Left lung (tissue), 10 donors: Measurements from ENCODE around the gene CADM4. TPM values are rescaled to one million over a fixed set of nuclear protein-coding genes. Genes with fewer than 3 reads are reported as not detected.

Source experiments
- ATAC-seq: fragments of 200-7000 bp; cut with Tn5 transposase; one replicate; pipeline ENCODE4 v1.9.1; 2020; ENCODE audit warnings: moderate library complexity
- DNase-seq, 4 donors: peaks; one replicate each; pipeline ENCODE4 v3.0.0-alpha.2; 2013 to 2020
- H3K27ac ChIP-seq, 2 donors: fragments of 200-600 bp; sonication (generic) in 1 of 2; one replicate each; pipeline versions ENCODE4 v1.5.0 to v1.8.0; 2020 to 2021
- H3K27me3 ChIP-seq, 2 donors: fragments of 200-600 bp; sonication (generic) in 1 of 2; one replicate each; pipeline versions ENCODE4 v1.5.0 to v1.8.0; 2020 to 2021
- H3K36me3 ChIP-seq, 2 donors: fragments of 200-600 bp; sonication (generic) in 1 of 2; one replicate each; pipeline versions ENCODE4 v1.5.0 to v1.8.0; 2020 to 2021
- H3K4me1 ChIP-seq, 2 donors: fragments of 200-600 bp; one replicate each; pipeline ENCODE4 v1.8.0; 2021
- H3K4me3 ChIP-seq, 2 donors: fragments of 200-600 bp; sonication (generic) in 1 of 2; one replicate each; pipeline versions ENCODE4 v1.5.0 to v1.8.0; 2020 to 2021; ENCODE audit warnings: mild to moderate bottlenecking in 1 of 2
- H3K9me3 ChIP-seq, 2 donors: fragments of 200-600 bp; sonication (generic) in 1 of 2; one replicate each; pipeline versions ENCODE4 v1.5.0 to v1.8.0; 2020 to 2021
- intact Hi-C, 2 donors: fragments of 100-400 bp; cut with DNase I; formaldehyde crosslinking; loops; one replicate each; pipeline versions ENCODE4 v1.11.2 to v1.14.2; 2022
- polyA plus RNA-seq, 6 donors: library from polyadenylated mRNA; unstranded; fragments of 120-200 nt; gene quantifications; one replicate each; pipeline ENCODE4 v1.2.1, GENCODE V29; 2013; ENCODE audit not compliant: insufficient read length in 6 of 6
- total RNA-seq, 2 donors: library from RNA; stranded (reverse); fragmentation: NEBNext Ultra II Directional; extraction: Animal tissue kit (Norgen Biotek cat#: 25700); gene quantifications; one replicate each; pipeline ENCODE4 v1.2.1, GENCODE V29; 2021
- TF ChIP-seq, protein P1 (sequence below), 2 donors: fragments of 200-600 bp; sonication (generic) in 1 of 2; IDR thresholded peaks; one replicate each; pipeline versions ENCODE4 v1.5.0 to v1.8.0; 2021; ENCODE audit warnings: antibody characterized with exemption in 2 of 2
- donor health status: DM: no; HTN: yes; CAD: no.
- donor health status: DM: no; HTN: no; CAD: no.

CADM4 gene
- total and polyA plus RNA-seq, 8 donors: 4.7 to 24.0 (median 19.6) TPM

DNA sequence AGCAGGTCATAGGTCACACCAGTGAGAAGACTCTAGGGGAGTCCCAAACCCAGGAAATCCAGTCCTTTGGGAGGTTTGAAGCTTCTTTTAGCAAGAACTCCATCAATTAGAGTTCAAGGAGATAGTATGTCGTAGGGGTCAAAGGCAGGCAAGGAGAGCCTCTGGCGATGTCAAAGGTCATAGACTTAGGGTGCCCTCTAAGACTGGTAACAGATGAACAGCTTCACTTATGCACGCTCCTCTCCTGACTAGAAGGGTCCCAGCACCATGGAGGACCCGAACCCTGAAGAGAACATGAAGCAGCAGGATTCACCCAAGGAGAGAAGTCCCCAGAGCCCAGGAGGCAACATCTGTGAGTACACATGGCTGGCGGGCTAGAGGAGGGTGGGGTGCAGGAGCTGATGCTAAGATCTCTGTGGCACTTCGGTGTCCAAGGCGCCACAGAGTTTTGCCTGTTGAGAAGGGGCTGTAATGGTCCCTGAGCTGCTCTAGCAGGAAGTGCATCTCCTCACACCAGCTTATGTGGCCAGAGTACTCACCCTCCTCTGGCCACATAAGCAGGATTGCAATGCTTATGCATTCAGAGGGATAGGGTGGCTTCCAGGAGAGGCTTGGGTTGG is 42.7 kb downstream of the CADM4 start:
- H3K4me3 ChIP-seq: peak overlapping the region; percentile 63 to 82
- no peaks in the 10 kb centered on the region for H3K27me3 ChIP-seq
- H3K27ac ChIP-seq: peak overlapping the region; percentile 96 to 97
- no peaks in the 10 kb centered on the region for H3K9me3 ChIP-seq
- H3K36me3 ChIP-seq: peaks cover 0 to 57% of the 10 kb centered on the region in 2 donors
- intact Hi-C loops: no loop called here
- no peak for DNase-seq
- H3K4me1 ChIP-seq: peaks cover 16 to 44% of the 10 kb centered on the region in 2 donors
- TF ChIP-seq, protein P1, sequence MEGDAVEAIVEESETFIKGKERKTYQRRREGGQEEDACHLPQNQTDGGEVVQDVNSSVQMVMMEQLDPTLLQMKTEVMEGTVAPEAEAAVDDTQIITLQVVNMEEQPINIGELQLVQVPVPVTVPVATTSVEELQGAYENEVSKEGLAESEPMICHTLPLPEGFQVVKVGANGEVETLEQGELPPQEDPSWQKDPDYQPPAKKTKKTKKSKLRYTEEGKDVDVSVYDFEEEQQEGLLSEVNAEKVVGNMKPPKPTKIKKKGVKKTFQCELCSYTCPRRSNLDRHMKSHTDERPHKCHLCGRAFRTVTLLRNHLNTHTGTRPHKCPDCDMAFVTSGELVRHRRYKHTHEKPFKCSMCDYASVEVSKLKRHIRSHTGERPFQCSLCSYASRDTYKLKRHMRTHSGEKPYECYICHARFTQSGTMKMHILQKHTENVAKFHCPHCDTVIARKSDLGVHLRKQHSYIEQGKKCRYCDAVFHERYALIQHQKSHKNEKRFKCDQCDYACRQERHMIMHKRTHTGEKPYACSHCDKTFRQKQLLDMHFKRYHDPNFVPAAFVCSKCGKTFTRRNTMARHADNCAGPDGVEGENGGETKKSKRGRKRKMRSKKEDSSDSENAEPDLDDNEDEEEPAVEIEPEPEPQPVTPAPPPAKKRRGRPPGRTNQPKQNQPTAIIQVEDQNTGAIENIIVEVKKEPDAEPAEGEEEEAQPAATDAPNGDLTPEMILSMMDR (IDR thresholded peaks at IDR 0.05): no peak
- no peak for ATAC-seq

DNA sequence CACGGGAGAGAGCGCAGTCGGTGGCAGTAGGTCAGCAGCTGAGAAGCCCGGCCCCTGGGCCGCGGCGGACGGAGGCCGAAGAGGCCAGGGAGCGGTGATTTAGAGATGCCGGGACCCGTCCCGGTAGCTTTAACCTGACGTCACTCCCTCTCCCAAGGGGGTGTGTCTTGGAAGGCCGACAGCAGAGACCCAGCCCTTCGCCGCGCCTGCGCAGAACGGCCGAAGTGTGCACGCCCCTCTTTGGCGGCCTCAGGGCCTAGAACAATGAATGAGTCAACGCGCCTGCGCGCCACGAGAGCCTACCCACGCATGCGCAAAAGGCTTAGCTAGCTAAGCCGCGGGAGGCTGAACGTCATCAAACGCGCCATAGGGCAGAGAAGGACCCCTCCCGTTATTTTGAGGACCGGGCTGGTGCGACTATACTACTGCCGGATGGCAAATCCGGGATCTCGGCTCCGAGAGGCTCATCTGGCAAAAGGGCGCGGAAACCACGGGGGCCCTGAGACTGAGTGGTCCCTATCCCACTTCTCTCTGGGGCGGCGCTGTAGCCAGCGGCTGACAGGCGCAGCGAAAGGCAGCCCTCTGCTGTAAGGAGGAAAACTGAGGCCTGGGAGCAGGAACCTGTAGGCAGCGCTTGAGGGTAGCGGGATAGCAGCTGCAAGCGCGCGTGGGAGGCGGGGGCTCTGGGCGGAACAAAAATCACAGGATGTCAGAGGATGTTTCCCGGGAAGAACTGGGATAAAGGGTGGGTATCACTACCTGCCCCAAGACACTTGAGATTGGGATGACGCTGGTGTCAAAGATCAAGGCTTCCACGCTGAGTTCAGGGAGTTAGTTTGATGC is 43.4 kb downstream of the CADM4 start, which contains the start of the genes IRGQ and ZNF576:
IRGQ (minus strand) TSS at position 136 of the 843 bp plus-strand sequence. CDS start 796 bp downstream, outside the sequence.
ZNF576 (plus strand) TSS at position 597 of the 843 bp plus-strand sequence. CDS start 514 bp downstream, outside the sequence.
- ATAC-seq: peak; percentile 91
- intact Hi-C loops: no loop called here
- TF ChIP-seq, protein P1 (IDR thresholded peaks at IDR 0.05): no peak
- Histone ChIP-seq H3K27me3 (no peaks in the 10 kb centered on the region), H3K27ac (peak within 1 kb of the TSS; percentile 96 to 97), H3K4me3 (peak within 1 kb of the TSS; percentile 64 to 82), H3K36me3 (peaks cover 0 to 57% of the 10 kb centered on the region in 2 donors), H3K9me3 (no peaks in the 10 kb centered on the region), H3K4me1 (peaks cover 16 to 44% of the 10 kb centered on the region in 2 donors)
- peak; percentile 100 for DNase-seq

DNA sequence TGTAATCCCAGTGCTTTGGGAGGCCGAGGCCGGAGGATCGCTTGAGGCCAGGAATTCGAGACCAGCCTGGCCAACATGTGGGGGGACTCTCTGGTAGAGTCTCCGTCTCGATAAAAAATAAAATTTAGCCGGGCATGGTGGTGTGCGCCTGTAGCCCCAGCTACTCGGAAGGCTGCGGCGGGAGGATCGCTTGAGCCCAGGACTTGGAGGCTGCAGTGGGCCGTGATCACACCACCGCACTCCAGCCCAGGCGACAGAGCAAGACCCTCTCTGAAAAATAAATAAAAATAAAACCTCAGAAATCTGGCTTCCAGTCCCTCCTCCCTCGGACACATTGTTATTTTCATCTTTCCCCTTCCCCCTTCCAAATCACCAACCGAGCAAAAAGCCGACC is 44.0 kb downstream of the CADM4 start:
- H3K4me1 ChIP-seq: peaks cover 16 to 44% of the 10 kb centered on the region in 2 donors
- ATAC-seq (peak; percentile 24), DNase-seq (peak in 1 of 4 donors; percentile 38)
- no peaks in the 10 kb centered on the region for H3K9me3 ChIP-seq
- intact Hi-C loops: no loop called here
- peaks cover 0 to 57% of the 10 kb centered on the region in 2 donors for H3K36me3 ChIP-seq
- H3K4me3 ChIP-seq: peak overlapping the region; percentile 64 to 82
- H3K27me3 ChIP-seq: no peaks in the 10 kb centered on the region
- H3K27ac ChIP-seq: peak overlapping the region; percentile 96 to 97
- TF ChIP-seq, protein P1 (IDR thresholded peaks at IDR 0.05): no peak

DNA sequence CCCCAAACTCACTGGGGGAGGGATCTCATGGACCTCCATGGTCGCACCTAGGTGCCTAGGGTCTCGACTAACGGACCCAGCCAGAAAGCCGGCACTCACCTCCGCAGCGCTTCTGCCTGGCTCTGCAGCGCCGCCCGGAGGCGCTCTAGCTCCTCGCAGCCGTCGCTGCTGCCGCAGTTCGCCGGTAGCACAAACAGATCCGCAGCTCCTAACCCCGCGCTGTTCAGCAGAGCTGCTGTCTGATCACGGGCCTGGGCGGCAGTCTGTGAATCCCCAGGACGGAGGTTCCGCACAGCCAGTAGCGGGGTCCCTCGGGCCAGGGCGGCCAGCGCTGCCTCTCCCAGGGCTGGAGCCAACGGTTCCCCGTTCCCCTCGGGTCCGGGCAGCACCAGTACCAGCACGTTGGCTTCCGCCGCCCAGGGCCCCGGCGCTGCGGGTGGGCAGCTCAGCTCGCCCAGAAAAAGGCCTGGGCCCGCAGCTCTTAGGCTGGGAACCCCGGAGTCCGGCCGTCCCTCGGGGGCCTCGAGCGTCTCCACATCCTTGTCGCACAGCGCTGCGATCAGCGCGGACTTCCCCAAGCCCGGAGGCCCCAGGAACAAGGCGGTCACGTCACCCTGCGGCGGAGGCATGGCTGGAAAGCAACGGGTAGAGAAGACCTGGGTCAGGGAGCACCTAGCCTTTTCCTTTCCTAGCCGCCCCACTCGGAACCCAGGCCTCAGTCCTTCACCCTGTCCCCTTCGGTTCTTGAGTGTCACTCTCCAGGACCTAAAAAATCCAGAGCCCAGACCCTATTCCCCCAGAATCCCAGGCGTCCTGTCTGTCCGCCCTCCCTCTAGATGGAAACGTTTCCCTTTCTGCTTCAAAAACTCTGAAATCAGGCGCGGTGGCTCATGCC is 44.7 kb downstream of the CADM4 start:
- intact Hi-C loops: no loop called here
- Histone ChIP-seq H3K9me3 (no peaks in the 10 kb centered on the region), H3K36me3 (peaks cover 0 to 57% of the 10 kb centered on the region in 2 donors), H3K4me1 (peaks cover 16 to 44% of the 10 kb centered on the region in 2 donors), H3K27me3 (no peaks in the 10 kb centered on the region), H3K27ac (peak overlapping the region; percentile 96 to 97), H3K4me3 (peak overlapping the region; percentile 64 to 82)
- TF ChIP-seq, protein P1 (IDR thresholded peaks at IDR 0.05): peak; percentile 57 to 72
- peak in 3 of 4 donors; percentile 71 to 93 (median 75) for DNase-seq
- ATAC-seq: peak; percentile 46
